Ishikawa (cell line): ENCODE data around the gene SYTL3.

Experiments
- CEBPB ChIP-seq: IDR thresholded peaks from 2 replicates; pipeline ENCODE4 v1.6.1; 2012
- CREB1 ChIP-seq: IDR thresholded peaks from 2 replicates; pipeline ENCODE4 v1.6.1; 2012; ENCODE audit warnings: low read depth
- EP300 ChIP-seq: IDR thresholded peaks from 2 replicates; pipeline ENCODE4 v1.6.1; 2012; ENCODE audit warnings: borderline replicate concordance
- FOXM1 ChIP-seq: IDR thresholded peaks from 2 replicates; pipeline ENCODE4 v1.6.1; 2012; ENCODE audit warnings: low read depth, borderline replicate concordance
- MAX ChIP-seq: IDR thresholded peaks from 2 replicates; pipeline ENCODE4 v1.6.1; 2012
- RAD21 ChIP-seq: IDR thresholded peaks from 2 replicates; pipeline ENCODE4 v1.6.1; 2012; ENCODE audit warnings: low read depth
- TAF1 ChIP-seq: IDR thresholded peaks from 2 replicates; pipeline ENCODE4 v1.6.1; 2012; ENCODE audit warnings: low read depth, mild to moderate bottlenecking
- YY1 ChIP-seq: IDR thresholded peaks from 2 replicates; pipeline ENCODE4 v1.6.1; 2012; ENCODE audit warnings: low read depth
- ZBTB7A ChIP-seq: IDR thresholded peaks from 2 replicates; pipeline ENCODE4 v1.6.1; 2012; ENCODE audit warnings: low read depth
- TF ChIP-seq, protein P1 (sequence below): IDR thresholded peaks from 2 replicates; pipeline ENCODE4 v1.6.1; 2012; ENCODE audit warnings: low read depth, mild to moderate bottlenecking

DNA sequence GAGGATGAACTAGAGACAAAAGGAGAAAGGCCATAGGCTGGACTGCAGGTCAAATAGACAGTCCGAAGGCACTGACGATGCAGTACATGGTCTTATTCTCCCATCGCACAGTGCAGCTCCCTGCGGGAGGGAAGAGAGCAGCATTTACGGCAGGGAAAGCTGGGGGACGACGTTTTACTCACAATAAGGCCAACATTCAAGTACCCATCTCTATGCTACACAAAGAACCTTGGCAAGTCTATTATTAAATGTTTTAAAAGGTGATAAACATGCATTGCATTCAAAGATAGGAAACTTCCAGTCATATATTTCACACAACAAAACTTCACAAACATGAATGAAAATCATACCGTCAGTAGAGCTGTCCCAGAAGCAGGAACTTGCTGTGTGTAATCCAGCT lies 13.1 kb upstream of the SYTL3 start:
- TF ChIP-seq RAD21 (no peak), CEBPB (no peak), EP300 (no peak), CREB1 (no peak), ZBTB7A (no peak), MAX (no peak), FOXM1 (no peak), YY1 (no peak), TAF1 (no peak)
- TF ChIP-seq, protein P1, sequence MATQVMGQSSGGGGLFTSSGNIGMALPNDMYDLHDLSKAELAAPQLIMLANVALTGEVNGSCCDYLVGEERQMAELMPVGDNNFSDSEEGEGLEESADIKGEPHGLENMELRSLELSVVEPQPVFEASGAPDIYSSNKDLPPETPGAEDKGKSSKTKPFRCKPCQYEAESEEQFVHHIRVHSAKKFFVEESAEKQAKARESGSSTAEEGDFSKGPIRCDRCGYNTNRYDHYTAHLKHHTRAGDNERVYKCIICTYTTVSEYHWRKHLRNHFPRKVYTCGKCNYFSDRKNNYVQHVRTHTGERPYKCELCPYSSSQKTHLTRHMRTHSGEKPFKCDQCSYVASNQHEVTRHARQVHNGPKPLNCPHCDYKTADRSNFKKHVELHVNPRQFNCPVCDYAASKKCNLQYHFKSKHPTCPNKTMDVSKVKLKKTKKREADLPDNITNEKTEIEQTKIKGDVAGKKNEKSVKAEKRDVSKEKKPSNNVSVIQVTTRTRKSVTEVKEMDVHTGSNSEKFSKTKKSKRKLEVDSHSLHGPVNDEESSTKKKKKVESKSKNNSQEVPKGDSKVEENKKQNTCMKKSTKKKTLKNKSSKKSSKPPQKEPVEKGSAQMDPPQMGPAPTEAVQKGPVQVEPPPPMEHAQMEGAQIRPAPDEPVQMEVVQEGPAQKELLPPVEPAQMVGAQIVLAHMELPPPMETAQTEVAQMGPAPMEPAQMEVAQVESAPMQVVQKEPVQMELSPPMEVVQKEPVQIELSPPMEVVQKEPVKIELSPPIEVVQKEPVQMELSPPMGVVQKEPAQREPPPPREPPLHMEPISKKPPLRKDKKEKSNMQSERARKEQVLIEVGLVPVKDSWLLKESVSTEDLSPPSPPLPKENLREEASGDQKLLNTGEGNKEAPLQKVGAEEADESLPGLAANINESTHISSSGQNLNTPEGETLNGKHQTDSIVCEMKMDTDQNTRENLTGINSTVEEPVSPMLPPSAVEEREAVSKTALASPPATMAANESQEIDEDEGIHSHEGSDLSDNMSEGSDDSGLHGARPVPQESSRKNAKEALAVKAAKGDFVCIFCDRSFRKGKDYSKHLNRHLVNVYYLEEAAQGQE = no peak
